WERI-Rb-1 (cell line): ENCODE data around the gene EIF4E.

Experiments
- DNase-seq: peaks from one replicate; pipeline ENCODE4 v3.0.0-alpha.2; 2020
- H3K27ac ChIP-seq: fragments of 250-450 bp; sonication (Bioruptor Pico); 2 replicates; pipeline ENCODE4 v1.5.1; 2020; ENCODE audit warnings: mild to moderate bottlenecking, moderate library complexity
- H3K27me3 ChIP-seq: fragments of 250-450 bp; sonication (Bioruptor Pico); 2 replicates; pipeline ENCODE4 v1.5.1; 2021; ENCODE audit warnings: mild to moderate bottlenecking, low read depth, moderate library complexity; ENCODE audit not compliant: insufficient read depth, severe bottlenecking
- H3K36me3 ChIP-seq: fragments of 250-450 bp; sonication (Bioruptor Pico); 2 replicates; pipeline ENCODE4 v1.5.1; 2020; ENCODE audit warnings: mild to moderate bottlenecking, moderate library complexity
- H3K4me3 ChIP-seq: 2 replicates; pipeline ENCODE4 v1.5.1; 2011; ENCODE audit warnings: low read depth, mild to moderate bottlenecking, control low read depth, low read length
- H3K9me3 ChIP-seq: fragments of 250-450 bp; sonication (Bioruptor Pico); 2 replicates; pipeline ENCODE4 v1.5.1; 2021; ENCODE audit warnings: mild to moderate bottlenecking, moderate library complexity; ENCODE audit not compliant: severe bottlenecking
- CTCF ChIP-seq: IDR thresholded peaks from 2 replicates; pipeline ENCODE4 v1.5.1; 2011; ENCODE audit warnings: low read depth, mild to moderate bottlenecking, control low read depth, inconsistent platforms, low read length

The EIF4E gene, protein sequence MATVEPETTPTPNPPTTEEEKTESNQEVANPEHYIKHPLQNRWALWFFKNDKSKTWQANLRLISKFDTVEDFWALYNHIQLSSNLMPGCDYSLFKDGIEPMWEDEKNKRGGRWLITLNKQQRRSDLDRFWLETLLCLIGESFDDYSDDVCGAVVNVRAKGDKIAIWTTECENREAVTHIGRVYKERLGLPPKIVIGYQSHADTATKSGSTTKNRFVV

DNA sequence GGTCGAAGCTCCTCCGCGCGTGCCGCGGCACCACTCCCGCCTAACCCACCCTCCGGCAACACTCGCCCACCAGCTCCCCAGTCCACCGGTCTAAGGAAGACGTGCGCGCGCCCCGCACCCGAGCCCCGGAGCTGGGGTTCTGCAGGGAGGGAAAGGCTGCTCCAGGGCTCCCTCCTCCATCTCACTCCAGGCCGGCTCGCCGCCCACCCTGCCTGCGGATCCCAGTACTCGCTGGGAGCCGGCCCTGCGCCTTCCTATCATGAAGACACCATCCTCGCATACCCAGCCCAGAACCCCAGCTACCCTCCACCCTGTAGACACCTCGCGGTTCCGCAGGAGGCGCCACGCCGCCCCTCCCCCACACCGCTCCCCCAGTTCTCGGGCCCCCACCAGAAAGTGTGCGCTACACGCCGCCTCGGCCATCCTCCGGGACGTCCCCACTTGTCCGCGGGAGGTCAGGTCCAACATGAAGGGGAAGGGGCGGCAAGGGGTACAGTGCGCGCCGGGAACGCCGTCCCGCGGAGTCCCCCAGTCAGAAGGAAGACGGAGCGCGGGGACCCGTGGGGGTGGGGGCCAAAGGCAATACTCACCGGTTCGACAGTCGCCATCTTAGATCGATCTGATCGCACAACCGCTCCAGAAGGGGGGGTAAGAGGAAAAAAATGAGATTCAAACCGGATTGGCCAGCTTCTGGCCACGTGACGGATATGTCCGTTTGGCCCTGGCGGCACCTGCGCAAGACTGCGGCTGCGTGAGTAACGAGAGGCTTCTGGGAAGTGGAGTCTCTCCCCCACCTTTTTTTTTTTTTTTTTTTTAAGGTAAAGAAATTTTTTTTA, at the start of gene EIF4E:
EIF4E (minus strand) TSS at position 629 of the 836 bp plus-strand sequence; CDS start at position 608, 21 bp downstream.
- peak within 1 kb of the TSS; percentile 99 for H3K27ac ChIP-seq
- TF ChIP-seq CTCF, result peak; percentile 39
- peaks cover 4% of the 10 kb centered on the region for H3K9me3 ChIP-seq
- DNase-seq, result peak; percentile 100
- H3K4me3 ChIP-seq, result peak within 1 kb of the TSS; percentile 97
- no peaks in the 10 kb centered on the region for H3K27me3 ChIP-seq
- peaks cover 41% of the 10 kb centered on the region for H3K36me3 ChIP-seq

DNA sequence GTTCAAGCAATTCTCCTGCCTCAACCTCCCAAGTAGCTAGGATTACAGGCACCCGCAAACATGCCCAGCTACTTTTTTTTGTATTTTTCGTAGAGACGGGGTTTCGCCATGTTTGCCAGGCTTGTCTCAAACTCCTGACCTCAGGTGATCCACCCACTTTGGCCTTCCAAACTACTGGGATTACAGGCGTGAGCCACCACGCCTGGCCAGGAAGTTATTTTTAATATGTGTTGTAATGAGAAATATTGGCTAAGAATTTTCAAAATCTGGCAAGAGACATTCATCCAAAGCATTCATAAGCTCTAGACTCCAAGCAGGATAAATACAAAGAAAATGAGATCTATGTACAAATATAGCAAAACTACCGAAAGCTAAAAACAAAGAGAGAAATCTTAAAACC, 48.6 kb upstream of the EIF4E start:
- Histone ChIP-seq H3K27me3 (no peaks in the 10 kb centered on the region), H3K27ac (no peak overlapping the region), H3K36me3 (no peaks in the 10 kb centered on the region), H3K9me3 (no peaks in the 10 kb centered on the region), H3K4me3 (no peak overlapping the region)
- no peak for DNase-seq
- TF ChIP-seq CTCF, result no peak

GRCh38 chr4:98976716-98977115, 47.8 kb upstream of the EIF4E start:
- DNase-seq, result no peak

GRCh38 chr4:98969878-98970785, 41.2 kb upstream of the EIF4E start:
- Histone ChIP-seq H3K27ac (no peak overlapping the region), H3K9me3 (no peaks in the 10 kb centered on the region), H3K4me3 (no peak overlapping the region), H3K36me3 (no peaks in the 10 kb centered on the region), H3K27me3 (no peaks in the 10 kb centered on the region)
- no peak for TF ChIP-seq CTCF
- no peak for DNase-seq

More at GRCh38 chr4:98976716-98977115, 47.8 kb upstream of the EIF4E start:
- Histone ChIP-seq H3K9me3 (no peaks in the 10 kb centered on the region), H3K4me3 (no peak overlapping the region), H3K36me3 (no peaks in the 10 kb centered on the region), H3K27me3 (no peaks in the 10 kb centered on the region), H3K27ac (no peak overlapping the region)
- no peak for TF ChIP-seq CTCF

DNA sequence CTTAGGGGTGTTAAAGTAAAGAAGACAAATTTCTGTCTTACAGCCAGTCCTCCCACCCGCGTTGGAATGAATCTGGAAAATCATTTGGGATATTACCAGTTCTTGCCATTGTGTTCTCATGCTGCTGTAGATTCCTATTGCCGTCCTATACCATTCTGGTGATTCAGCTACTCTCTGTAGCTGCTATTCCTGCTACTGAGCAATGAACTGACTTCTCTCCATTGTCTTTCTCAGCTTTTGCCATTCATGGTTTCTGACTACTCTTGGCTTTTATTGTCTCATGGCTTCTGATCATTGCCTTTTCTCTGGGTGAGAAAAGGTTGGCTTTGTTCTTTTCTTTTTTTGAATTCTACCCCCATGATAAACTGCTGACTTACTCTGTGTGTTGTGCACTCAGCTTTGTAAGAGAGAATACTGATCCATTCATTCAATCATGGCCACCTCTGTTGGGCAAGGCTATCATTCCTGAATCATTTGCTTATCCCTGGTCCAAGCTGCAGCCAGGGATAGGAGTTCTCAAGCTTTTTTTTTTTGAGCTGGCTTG, 38.9 kb upstream of the EIF4E start:
- H3K27ac ChIP-seq, result no peak overlapping the region
- TF ChIP-seq CTCF, result no peak
- no peaks in the 10 kb centered on the region for H3K36me3 ChIP-seq
- no peaks in the 10 kb centered on the region for H3K9me3 ChIP-seq
- H3K4me3 ChIP-seq, result no peak overlapping the region
- no peak for DNase-seq
- H3K27me3 ChIP-seq, result no peaks in the 10 kb centered on the region
